ENCODE data around the gene BCAP31.

BCAP31 gene

DNA sequence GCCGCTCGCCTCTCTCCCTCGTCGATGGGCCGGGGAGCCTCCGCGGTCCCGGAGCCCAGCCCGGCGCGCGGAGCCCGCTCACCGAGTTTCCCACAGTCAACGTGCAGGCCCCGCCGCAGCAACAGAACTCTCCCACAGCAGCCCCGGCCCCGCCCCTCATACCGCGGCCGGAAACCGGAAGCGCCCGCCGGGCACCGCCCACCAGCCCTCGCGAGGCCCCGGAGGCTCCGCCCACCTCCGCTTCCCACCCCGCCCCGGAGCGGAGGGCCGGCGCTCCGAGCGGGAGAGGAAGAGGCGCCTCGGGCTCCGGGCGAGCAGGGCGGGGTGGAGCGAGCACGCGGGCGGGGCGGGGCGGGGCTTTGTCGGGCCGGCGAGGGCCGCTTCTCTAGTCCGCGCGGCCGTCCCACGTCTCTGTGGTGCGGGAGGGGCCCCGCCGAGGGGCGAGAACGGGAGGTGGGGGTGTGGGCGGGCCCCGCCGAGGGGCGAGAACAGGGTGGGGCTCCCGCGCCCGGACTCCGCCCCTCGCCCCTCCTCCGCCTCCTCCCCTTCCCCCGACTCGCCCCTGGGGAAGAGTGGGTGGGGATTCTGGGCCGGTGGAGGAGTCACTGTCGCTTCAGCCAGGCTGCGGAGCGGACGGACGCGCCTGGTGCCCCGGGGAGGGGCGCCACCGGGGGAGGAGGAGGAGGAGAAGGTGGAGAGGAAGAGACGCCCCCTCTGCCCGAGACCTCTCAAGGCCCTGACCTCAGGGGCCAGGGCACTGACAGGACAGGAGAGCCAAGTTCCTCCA, at the start of gene BCAP31, which contains the start of gene ABCD1:
Gene BCAP31 (minus strand): TSS at position 136 of the 787 bp plus-strand sequence. CDS start 1,143 bp downstream, outside the sequence.
Gene ABCD1 (plus strand): TSS at position 605 of the 787 bp plus-strand sequence. CDS start 411 bp downstream, outside the sequence.
- peak; percentile 80 for DNase-seq (ENCODE audit: low read depth)

DNA sequence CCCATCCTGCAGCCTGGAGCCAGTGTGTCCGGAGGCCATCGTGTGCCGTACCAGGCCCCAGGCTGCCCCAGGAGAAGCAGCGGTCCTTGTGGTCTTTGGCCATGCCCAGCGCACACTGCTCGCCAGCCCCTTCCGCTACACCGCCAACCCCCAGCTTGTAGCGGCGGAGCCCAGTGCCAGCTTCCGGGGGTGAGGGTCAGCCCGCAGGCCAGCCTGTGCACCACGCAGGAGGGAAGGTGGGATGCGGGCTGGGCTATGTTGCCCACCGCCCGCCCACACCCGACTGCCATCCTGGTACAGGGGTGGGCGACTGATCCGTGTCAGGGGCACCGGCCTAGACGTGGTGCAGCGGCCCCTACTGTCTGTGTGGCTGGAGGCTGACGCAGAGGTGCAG, 49.0 kb upstream of the BCAP31 start:
- DNase-seq (ENCODE audit: low read depth): no peak

DNA sequence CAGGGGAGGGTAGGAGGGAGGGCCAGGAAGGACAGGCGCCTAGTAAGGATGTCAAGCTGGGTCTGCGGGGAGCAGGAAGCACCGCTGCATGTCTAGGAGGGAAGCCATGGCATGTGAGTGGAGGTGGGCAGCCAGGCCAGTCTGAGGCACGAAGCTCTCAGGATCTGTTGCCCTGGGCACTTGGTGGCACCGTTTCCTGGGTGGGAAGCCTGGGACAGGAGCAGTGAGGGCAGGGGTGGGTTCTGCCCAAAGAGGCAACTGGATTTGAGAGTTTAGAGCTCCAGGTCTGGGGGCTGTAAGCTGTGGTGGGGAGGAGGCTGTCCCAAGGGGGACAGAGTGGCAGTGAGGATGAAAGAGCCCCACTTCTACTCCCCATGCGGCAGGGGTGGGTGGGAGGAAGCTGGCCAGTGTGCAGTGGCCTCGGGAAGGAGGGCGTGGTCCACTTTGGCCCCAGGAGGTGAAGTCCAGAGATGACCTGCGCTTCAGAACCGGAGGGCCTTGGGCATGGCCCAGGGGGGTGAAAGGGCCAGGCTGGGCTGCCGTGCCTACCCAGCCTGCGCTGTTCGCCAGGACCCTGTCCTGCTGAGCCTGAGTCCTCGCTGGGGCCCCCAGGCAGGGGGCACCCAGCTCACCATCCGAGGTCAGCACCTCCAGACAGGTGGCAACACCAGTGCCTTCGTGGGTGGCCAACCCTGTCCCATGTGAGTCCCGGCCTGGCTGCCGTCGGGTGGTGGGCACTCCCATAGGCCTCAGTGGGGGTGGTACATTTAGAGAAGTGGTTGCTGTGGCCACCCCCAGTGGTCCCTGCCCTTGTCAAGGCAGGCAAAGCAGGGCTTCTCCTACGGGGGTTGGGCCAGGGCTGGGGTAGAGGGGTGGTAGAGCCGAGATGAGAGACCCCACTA, 48.4 kb upstream of the BCAP31 start:
- DNase-seq (ENCODE audit: low read depth): no peak

DNA sequence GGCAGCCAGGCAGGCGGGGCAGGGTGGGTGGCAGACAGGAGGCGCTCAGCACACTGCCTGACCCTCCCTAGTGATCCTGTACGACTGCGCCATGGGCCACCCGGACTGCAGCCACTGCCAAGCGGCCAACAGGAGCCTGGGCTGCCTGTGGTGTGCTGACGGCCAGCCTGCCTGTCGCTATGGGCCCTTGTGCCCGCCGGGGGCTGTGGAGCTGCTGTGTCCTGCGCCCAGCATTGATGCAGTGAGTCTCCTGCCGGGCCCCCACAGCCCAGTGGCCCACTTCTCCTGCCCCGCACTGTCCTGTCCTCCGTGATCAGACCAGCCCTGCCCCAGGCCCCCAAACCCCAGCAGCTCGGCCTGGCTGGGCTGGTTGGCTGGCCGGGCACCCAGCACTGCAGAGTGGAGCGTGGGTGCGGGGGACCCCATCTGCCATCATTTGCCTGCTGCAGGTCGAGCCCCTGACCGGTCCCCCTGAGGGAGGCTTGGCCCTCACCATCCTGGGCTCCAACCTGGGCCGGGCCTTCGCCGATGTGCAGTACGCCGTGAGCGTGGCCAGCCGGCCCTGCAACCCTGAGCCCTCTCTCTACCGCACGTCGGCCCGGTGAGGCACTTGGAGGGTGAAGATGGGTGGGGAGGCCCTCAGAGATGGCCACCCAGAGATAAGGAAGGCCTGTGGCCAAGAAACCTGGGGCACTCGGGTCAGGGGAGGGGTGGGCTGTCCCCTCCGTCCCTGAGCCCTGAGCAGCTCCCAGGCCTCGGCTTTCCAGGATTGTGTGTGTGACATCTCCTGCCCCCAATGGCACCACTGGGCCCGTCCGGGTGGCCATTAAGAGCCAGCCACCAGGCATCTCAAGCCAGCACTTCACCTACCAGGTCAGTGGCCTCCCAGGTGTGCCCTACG, 47.5 kb upstream of the BCAP31 start:
- DNase-seq (ENCODE audit: low read depth): no peak

DNA sequence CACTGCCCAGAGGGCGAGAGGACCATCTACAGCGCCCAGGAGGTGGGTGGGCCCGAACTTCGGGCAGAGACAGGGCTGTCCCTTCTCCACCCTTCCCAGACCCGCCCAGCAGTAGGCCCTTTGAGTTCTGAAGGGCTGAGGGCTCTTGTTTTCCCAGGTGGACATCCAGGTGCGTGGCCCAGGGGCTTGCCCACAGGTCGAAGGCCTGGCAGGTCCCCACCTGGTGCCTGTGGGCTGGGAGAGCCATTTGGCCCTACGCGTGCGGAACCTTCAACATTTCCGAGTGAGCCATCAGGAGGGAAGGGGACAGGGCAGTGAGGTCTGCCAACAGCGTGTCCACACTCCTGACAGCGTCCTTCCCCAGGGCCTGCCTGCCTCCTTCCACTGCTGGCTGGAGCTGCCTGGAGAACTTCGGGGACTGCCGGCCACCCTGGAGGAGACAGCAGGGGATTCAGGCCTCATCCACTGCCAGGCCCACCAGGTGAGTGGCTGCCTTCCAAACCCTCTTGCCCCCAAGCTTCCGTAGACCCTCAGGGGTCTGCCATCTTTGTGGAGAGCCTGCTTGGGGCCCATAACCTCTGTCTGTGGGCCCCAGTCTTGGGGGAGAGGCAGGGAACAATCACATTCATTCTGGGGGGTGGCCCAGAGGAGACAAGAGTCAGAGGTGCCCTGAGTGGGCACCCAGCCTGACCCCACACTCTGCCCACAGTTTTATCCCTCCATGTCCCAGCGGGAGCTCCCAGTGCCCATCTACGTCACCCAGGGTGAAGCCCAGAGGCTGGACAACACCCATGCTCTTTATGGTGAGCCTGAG, 46.6 kb upstream of the BCAP31 start:
- no peak for DNase-seq (ENCODE audit: low read depth)

- DNase-seq (ENCODE audit: low read depth): no peak
These were observed 45.8 kb upstream of the BCAP31 start for GRCh38 chrX:153769865-153770600.

DNA sequence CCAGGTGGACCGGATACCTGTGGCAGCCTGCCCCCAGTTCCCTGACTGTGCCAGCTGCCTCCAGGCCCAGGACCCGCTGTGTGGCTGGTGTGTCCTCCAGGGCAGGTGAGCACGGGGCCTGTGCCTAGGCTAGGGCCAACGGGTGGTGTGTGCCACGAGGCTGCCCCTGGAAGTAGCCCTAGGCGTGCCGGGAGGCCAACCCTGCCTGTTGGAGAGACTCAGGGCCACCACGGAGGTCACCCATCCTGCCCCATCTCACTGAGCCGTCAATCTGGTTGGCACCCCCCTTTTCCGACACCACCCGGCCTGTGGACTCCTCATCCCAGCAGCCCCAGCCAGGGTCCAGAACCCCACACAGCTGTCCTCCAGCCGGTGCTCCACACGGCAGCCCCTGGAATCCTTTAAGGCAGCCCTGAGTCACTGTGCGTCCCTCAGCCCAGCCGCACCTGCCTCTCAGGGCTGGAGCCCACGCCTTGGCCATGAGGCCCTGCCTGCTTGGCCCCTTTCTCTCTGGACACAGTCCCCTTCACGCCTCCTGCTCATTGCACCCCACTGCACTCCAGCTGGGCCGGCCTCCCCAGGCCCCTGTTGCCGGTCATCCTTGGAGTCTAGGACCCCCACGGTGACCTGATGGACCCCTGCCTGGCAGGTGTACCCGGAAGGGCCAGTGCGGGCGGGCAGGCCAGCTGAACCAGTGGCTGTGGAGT, 45.1 kb upstream of the BCAP31 start:
- no peak for DNase-seq (ENCODE audit: low read depth)

DNA sequence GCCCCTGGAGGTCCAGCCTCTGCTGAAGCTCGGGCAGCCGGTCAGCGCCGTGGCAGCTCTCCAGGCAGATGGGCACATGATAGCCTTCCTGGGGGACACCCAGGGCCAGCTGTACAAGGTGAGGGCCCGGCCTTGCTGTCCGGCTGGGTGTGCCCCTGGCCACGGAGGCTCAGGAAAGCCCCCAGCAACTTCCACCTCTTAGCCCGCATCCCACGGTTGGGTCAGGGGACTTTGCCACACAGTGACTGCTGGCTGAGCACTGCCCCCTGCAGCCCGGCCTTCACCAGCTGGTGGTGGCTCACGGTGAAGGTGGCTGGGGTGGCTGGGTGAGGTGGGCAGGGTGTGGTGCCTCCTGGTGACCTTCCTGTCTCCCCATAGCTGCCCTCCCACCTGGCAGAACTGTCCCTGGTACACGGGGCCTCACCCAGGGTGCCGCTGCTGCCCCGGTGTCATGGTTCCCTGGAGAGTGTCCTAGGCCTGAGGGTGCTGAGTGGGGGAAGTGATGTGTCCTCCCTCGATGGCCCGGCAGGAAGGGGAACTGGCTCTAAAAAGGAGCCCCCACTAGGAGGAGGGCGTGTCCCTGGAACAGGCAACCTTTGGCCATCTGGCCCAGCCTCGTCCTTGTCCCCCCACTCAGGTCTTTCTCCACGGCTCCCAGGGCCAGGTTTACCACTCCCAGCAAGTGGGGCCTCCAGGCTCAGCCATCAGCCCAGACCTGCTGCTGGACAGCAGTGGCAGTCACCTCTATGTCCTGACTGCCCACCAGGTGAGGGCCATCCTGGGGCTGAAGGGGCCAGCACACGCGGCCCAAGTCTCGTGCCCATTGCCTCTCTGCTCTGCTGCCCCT, 44.3 kb upstream of the BCAP31 start:
- no peak for DNase-seq (ENCODE audit: low read depth)

GRCh38 chrX:153767674-153768055, 43.5 kb upstream of the BCAP31 start:
- DNase-seq (ENCODE audit: low read depth): no peak

DNA sequence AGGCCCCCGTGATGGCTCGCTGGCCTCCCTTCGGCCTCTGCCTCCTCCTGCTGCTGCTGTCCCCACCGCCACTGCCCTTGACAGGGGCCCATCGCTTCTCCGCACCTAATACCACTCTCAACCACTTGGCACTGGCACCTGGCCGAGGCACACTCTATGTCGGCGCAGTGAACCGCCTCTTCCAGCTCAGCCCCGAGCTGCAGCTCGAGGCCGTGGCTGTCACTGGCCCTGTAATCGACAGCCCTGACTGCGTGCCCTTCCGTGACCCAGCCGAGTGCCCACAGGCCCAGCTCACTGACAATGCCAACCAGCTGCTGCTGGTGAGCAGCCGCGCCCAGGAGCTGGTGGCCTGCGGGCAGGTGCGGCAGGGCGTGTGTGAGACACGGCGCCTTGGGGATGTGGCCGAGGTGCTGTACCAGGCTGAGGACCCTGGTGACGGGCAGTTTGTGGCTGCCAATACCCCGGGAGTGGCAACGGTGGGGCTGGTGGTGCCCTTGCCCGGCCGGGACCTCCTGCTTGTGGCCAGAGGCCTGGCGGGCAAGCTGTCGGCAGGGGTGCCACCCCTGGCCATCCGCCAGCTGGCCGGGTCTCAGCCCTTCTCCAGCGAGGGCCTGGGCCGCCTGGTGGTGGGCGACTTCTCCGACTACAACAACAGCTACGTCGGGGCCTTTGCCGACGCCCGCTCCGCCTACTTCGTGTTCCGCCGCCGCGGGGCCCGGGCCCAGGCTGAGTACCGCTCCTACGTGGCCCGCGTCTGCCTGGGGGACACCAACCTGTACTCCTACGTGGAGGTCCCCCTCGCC, 42.9 kb upstream of the BCAP31 start:
- no peak for DNase-seq (ENCODE audit: low read depth)

- peak; percentile 41 for DNase-seq (ENCODE audit: low read depth)
These were observed 42.1 kb upstream of the BCAP31 start for GRCh38 chrX:153766098-153766817.

GRCh38 chrX:153765138-153766079, 41.2 kb upstream of the BCAP31 start:
- no peak for DNase-seq (ENCODE audit: low read depth)

DNA sequence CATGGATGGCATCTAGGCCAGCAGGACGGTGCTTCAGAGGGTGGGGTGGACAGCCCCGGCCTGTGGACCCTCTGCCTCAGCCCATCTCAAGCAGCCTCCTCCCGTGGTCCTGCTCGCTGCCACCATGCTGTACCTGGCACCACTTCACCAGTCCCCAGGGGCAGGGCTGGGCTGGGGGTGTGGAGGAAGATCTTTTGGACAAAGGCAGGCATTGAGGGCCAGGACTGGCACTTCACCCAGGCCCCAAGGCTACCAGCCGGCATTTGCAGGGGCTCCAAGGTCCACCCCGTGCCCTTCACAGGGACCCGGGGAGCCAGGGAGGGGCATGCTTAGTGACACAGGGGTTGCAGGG, 40.6 kb upstream of the BCAP31 start:
- no peak for DNase-seq (ENCODE audit: low read depth)

DNA sequence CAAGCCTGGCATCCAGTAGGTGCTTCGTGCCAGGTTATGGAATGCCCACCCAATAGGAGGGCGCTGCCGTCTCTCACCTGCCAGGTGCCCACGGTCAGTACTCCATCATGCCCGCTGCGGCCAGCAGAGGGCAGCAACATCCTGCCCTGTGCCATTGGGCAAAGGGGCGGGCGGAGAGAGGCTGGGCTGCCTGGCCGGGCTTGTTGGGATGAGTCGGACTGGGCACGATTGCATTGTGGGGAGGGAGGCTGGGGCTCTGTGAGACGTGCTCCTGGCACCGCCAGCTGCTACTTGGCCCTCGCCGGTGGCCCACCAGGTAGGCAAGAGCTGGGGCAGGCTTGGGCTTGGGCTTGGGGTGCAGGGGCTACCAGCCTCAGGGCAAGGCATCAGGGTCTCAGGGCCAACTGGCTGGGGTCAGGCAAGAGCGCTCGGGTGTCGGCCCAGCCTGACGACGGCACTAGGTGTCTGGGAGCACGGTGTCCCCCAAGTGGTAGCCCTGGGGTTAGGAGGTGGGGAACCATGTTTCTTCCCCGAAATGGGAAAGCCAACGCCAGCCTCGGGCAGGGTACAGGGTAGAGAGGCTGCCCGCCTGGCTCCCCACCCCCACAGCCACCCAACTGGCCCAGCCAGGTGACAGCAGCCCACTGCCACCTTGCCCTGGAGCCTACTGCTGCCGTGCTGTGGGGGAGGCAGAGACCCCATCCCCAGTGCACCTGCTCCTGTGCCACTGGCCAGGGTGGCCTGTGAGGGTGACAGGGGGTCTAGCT, 40.0 kb upstream of the BCAP31 start, which contains the start of gene PLXNB3:
Gene PLXNB3 (plus strand): TSS at position 261 of the 767 bp plus-strand sequence. CDS start 1,287 bp downstream, outside the sequence.
- DNase-seq (ENCODE audit: low read depth): peak; percentile 52

DNA sequence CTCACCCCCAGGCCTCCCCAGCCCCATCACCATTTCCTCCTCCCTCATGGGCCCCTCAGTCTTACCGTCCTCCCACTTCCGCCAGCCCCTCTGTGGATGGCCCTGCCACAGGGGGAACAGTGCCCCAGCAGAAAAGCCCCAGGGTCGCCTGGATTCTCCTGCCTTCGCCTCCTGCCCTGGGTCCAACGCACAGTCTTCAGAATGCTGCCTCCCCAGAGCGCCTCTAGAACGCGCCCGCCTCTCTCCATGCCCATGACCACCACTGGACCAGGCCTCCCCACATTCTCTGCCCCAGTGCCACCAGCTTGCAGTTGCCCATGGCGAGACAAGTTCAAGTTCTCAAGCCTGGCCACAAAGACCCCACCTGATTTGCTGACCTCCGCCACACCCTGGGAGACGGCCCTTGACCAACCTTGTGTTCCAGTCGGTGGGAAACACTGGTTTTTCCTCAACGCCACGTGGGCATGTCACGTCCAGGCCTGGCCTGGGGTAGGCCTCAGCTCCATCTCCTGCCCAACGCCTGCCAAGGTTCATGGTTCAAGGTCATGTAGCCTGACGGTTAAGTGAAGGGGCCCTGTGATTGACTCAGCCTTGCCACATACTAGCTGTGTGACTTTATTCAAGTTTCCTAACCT, 39.2 kb upstream of the BCAP31 start:
- no peak for DNase-seq (ENCODE audit: low read depth)

Measured in activated T-cell treated with anti-CD3 and anti-CD28 coated beads for 24 hours (primary cell).